Measurements from ENCODE around the gene PACRG.

PACRG gene

GRCh38 chr6:163185744-163186143 is 458.0 kb downstream of the PACRG start:
- Mint-ChIP-seq H3K4me3 (no peak overlapping the region), H3K4me1 (peaks cover 1% of the 10 kb centered on the region), H3K27ac (no peak overlapping the region), H3K36me3 (no peaks in the 10 kb centered on the region), H3K9me3 (no peaks in the 10 kb centered on the region), H3K27me3 (peaks cover 10% of the 10 kb centered on the region)
- DNase-seq (ENCODE audit: low spot score in 2 of 2) (no peak), ATAC-seq (ENCODE audit: low read depth) (no peak)

GRCh38 chr6:163186527-163186926 is 458.8 kb downstream of the PACRG start:
- no peak for DNase-seq (ENCODE audit: low spot score in 2 of 2)
- Mint-ChIP-seq H3K27me3 (peaks cover 11% of the 10 kb centered on the region), H3K36me3 (no peaks in the 10 kb centered on the region), H3K4me1 (peaks cover 3% of the 10 kb centered on the region), H3K9me3 (no peaks in the 10 kb centered on the region), H3K27ac (no peak overlapping the region), H3K4me3 (no peak overlapping the region)
- ATAC-seq (ENCODE audit: low read depth) = no peak

GRCh38 chr6:163187201-163187600 is 459.4 kb downstream of the PACRG start:
- DNase-seq (ENCODE audit: low spot score in 2 of 2) (no peak), ATAC-seq (ENCODE audit: low read depth) (no peak)
- Mint-ChIP-seq H3K4me1 (peaks cover 5% of the 10 kb centered on the region), H3K4me3 (no peak overlapping the region), H3K27ac (no peak overlapping the region), H3K36me3 (no peaks in the 10 kb centered on the region), H3K9me3 (no peaks in the 10 kb centered on the region), H3K27me3 (peaks cover 10% of the 10 kb centered on the region)

- ATAC-seq (ENCODE audit: low read depth) = no peak
- Mint-ChIP-seq H3K27me3 (peaks cover 10% of the 10 kb centered on the region), H3K4me1 (peaks cover 5% of the 10 kb centered on the region), H3K27ac (no peak overlapping the region), H3K36me3 (no peaks in the 10 kb centered on the region), H3K9me3 (no peaks in the 10 kb centered on the region), H3K4me3 (no peak overlapping the region)
- DNase-seq (ENCODE audit: low spot score in 2 of 2) = no peak
Observed at GRCh38 chr6:163187606-163188005, 459.8 kb downstream of the PACRG start.

GRCh38 chr6:163188746-163189145 is 461.0 kb downstream of the PACRG start:
- Mint-ChIP-seq H3K27me3 (peaks cover 10% of the 10 kb centered on the region), H3K4me1 (peaks cover 5% of the 10 kb centered on the region), H3K27ac (no peak overlapping the region), H3K36me3 (no peaks in the 10 kb centered on the region), H3K4me3 (no peak overlapping the region), H3K9me3 (no peaks in the 10 kb centered on the region)
- ATAC-seq (ENCODE audit: low read depth) (no peak), DNase-seq (ENCODE audit: low spot score in 2 of 2) (no peak)

GRCh38 chr6:163189609-163190008 is 461.8 kb downstream of the PACRG start:
- Mint-ChIP-seq H3K4me3 (no peak overlapping the region), H3K27me3 (peaks cover 11% of the 10 kb centered on the region), H3K9me3 (no peaks in the 10 kb centered on the region), H3K27ac (no peak overlapping the region), H3K36me3 (no peaks in the 10 kb centered on the region), H3K4me1 (peaks cover 5% of the 10 kb centered on the region)
- DNase-seq (ENCODE audit: low spot score in 2 of 2) (no peak), ATAC-seq (ENCODE audit: low read depth) (no peak)

- ATAC-seq (ENCODE audit: low read depth) (no peak), DNase-seq (ENCODE audit: low spot score in 2 of 2) (no peak)
- Mint-ChIP-seq H3K4me1 (peaks cover 5% of the 10 kb centered on the region), H3K9me3 (no peaks in the 10 kb centered on the region), H3K4me3 (no peak overlapping the region), H3K27me3 (peaks cover 12% of the 10 kb centered on the region), H3K27ac (no peak overlapping the region), H3K36me3 (no peaks in the 10 kb centered on the region)
Observed at GRCh38 chr6:163190786-163191185, 463.0 kb downstream of the PACRG start.

GRCh38 chr6:163191704-163192537 is 464.1 kb downstream of the PACRG start:
- no peak for ATAC-seq (ENCODE audit: low read depth)
- H3K4me1 Mint-ChIP-seq = peaks cover 5% of the 10 kb centered on the region
- H3K27ac Mint-ChIP-seq = no peak overlapping the region
- DNase-seq (ENCODE audit: low spot score in 2 of 2) = no peak
- H3K4me3 Mint-ChIP-seq = no peak overlapping the region
- H3K27me3 Mint-ChIP-seq = peaks cover 15% of the 10 kb centered on the region
- H3K36me3 Mint-ChIP-seq = no peaks in the 10 kb centered on the region
- H3K9me3 Mint-ChIP-seq = no peaks in the 10 kb centered on the region

GRCh38 chr6:163192591-163192990 is 464.8 kb downstream of the PACRG start:
- no peaks in the 10 kb centered on the region for H3K9me3 Mint-ChIP-seq

GRCh38 chr6:163193326-163193725 is 465.6 kb downstream of the PACRG start:
- H3K27me3 Mint-ChIP-seq = peaks cover 15% of the 10 kb centered on the region
- H3K36me3 Mint-ChIP-seq = no peaks in the 10 kb centered on the region

More at GRCh38 chr6:163192591-163192990, 464.8 kb downstream of the PACRG start:
- H3K27ac Mint-ChIP-seq = no peak overlapping the region
- H3K4me1 Mint-ChIP-seq = peaks cover 5% of the 10 kb centered on the region
- ATAC-seq (ENCODE audit: low read depth) (no peak), DNase-seq (ENCODE audit: low spot score in 2 of 2) (no peak)
- H3K27me3 Mint-ChIP-seq = peaks cover 15% of the 10 kb centered on the region
- no peaks in the 10 kb centered on the region for H3K36me3 Mint-ChIP-seq
- H3K4me3 Mint-ChIP-seq = no peak overlapping the region

GRCh38 chr6:163195721-163196691 is 468.2 kb downstream of the PACRG start:
- Mint-ChIP-seq H3K27me3 (peaks cover 16% of the 10 kb centered on the region), H3K4me1 (peaks cover 3% of the 10 kb centered on the region), H3K9me3 (no peaks in the 10 kb centered on the region), H3K36me3 (no peaks in the 10 kb centered on the region), H3K27ac (no peak overlapping the region), H3K4me3 (no peak overlapping the region)
- DNase-seq (ENCODE audit: low spot score in 2 of 2) (no peak), ATAC-seq (ENCODE audit: low read depth) (no peak)

More at GRCh38 chr6:163193326-163193725, 465.6 kb downstream of the PACRG start:
- Mint-ChIP-seq H3K4me1 (peaks cover 5% of the 10 kb centered on the region), H3K27ac (no peak overlapping the region), H3K4me3 (no peak overlapping the region), H3K9me3 (no peaks in the 10 kb centered on the region)
- DNase-seq (ENCODE audit: low spot score in 2 of 2) = no peak
- no peak for ATAC-seq (ENCODE audit: low read depth)

GRCh38 chr6:163197839-163198238 is 470.1 kb downstream of the PACRG start:
- no peaks in the 10 kb centered on the region for H3K36me3 Mint-ChIP-seq
- ATAC-seq (ENCODE audit: low read depth) = no peak
- no peaks in the 10 kb centered on the region for H3K9me3 Mint-ChIP-seq

GRCh38 chr6:163198396-163198795 is 470.6 kb downstream of the PACRG start:
- no peaks in the 10 kb centered on the region for H3K36me3 Mint-ChIP-seq
- H3K27ac Mint-ChIP-seq = no peak overlapping the region
- H3K4me1 Mint-ChIP-seq = no peaks in the 10 kb centered on the region
- H3K9me3 Mint-ChIP-seq = no peaks in the 10 kb centered on the region
- no peak overlapping the region for H3K4me3 Mint-ChIP-seq
- DNase-seq (ENCODE audit: low spot score in 2 of 2) (no peak), ATAC-seq (ENCODE audit: low read depth) (no peak)
- peaks cover 14% of the 10 kb centered on the region for H3K27me3 Mint-ChIP-seq

More at GRCh38 chr6:163197839-163198238, 470.1 kb downstream of the PACRG start:
- DNase-seq (ENCODE audit: low spot score in 2 of 2) = no peak
- Mint-ChIP-seq H3K27ac (no peak overlapping the region), H3K4me1 (no peaks in the 10 kb centered on the region), H3K4me3 (no peak overlapping the region), H3K27me3 (peaks cover 14% of the 10 kb centered on the region)

GRCh38 chr6:163199371-163199770 is 471.6 kb downstream of the PACRG start:
- no peak overlapping the region for H3K4me3 Mint-ChIP-seq
- ATAC-seq (ENCODE audit: low read depth) = no peak

More at GRCh38 chr6:163199371-163199770, 471.6 kb downstream of the PACRG start:
- H3K27ac Mint-ChIP-seq = no peak overlapping the region
- DNase-seq (ENCODE audit: low spot score in 2 of 2) = no peak
- H3K9me3 Mint-ChIP-seq = no peaks in the 10 kb centered on the region
- no peaks in the 10 kb centered on the region for H3K36me3 Mint-ChIP-seq
- H3K4me1 Mint-ChIP-seq = no peaks in the 10 kb centered on the region
- H3K27me3 Mint-ChIP-seq = peaks cover 13% of the 10 kb centered on the region

All from memory B cell (primary cell).